K562 (cell line): ENCODE results near the gene STRA6.

Experiments used
- CTCF ChIP-seq, 3 experiments: IDR thresholded peaks in 2 of 3; conservative IDR thresholded peaks in 1 of 3; 2 replicates each; pipeline ENCODE4 v1.5.1; 2011 to 2012; ENCODE audit warnings: low read length in 3 of 3, mild to moderate bottlenecking in 3 of 3, control low read depth in 2 of 3, improper control_type of control experiment in 1 of 3, inconsistent platforms in 1 of 3, low read depth in 1 of 3, mixed read lengths in 1 of 3, moderate library complexity in 1 of 3; ENCODE audit not compliant: insufficient read depth in 2 of 3
- EZH2 ChIP-seq: IDR thresholded peaks from 2 replicates; pipeline ENCODE4 v1.6.1; 2012; ENCODE audit warnings: low read depth, mild to moderate bottlenecking, inconsistent platforms, low read length, borderline replicate concordance
- KAT7 ChIP-seq: sonication (generic); formaldehyde crosslinking; IDR thresholded peaks from 2 replicates; pipeline ENCODE4 v1.8.0; 2022; ENCODE audit warnings: missing genetic modification reagents, mild to moderate bottlenecking, borderline replicate concordance
- KDM5B ChIP-seq: fragments of 200-600 bp; sonication (generic); IDR thresholded peaks from 2 replicates; pipeline ENCODE4 v1.6.1; 2012; ENCODE audit warnings: low read depth, mild to moderate bottlenecking, moderate library complexity, low read length, control low read depth, inconsistent platforms; ENCODE audit not compliant: insufficient replicate concordance
- POLR2A ChIP-seq: fragments of 450-650 bp; conservative IDR thresholded peaks from 2 replicates; pipeline ENCODE4 v1.6.1; 2016
- RB1 ChIP-seq: fragments of 450-650 bp; IDR thresholded peaks from 2 replicates; pipeline ENCODE4 v1.6.1; 2017; ENCODE audit warnings: low read depth, mild to moderate bottlenecking
- TARDBP ChIP-seq: fragments of 450-650 bp; IDR thresholded peaks from 2 replicates; pipeline ENCODE4 v1.6.1; 2016
- ZBTB33 ChIP-seq: sonication (generic); formaldehyde crosslinking; IDR thresholded peaks from 2 replicates; pipeline ENCODE4 v1.8.1; 2023; ENCODE audit warnings: mild to moderate bottlenecking, missing genetic modification reagents
- ZKSCAN8 ChIP-seq: fragments of 200-800 bp; sonication (Bioruptor generic); IDR thresholded peaks from 2 replicates; pipeline ENCODE4 v1.6.1; 2016; ENCODE audit warnings: missing genetic modification characterization, missing compliant biosample characterization
- TF ChIP-seq, protein P1 (sequence below): IDR thresholded peaks from 3 replicates; pipeline ENCODE4 v1.6.1; 2011; ENCODE audit warnings: borderline replicate concordance, mild to moderate bottlenecking, moderate library complexity; ENCODE audit not compliant: insufficient read length; ENCODE audit errors: extremely low read depth
- TF ChIP-seq, protein P2 (sequence below), 2 experiments: fragments of 450-650 bp in 1 of 2; sonication (generic) in 1 of 2; formaldehyde crosslinking; conservative IDR thresholded peaks; 2 replicates each; pipeline versions ENCODE4 v1.4.0 to v1.8.1; 2020 to 2022; ENCODE audit warnings: mild to moderate bottlenecking in 1 of 2, missing genetic modification reagents in 1 of 2
- TF ChIP-seq, protein P3 (sequence below), 3 experiments: fragments of 200-800 bp in 1 of 3; fragments of 250-450 bp in 1 of 3; fragments of 450-650 bp in 1 of 3; sonication (Bioruptor Pico) in 1 of 3; sonication (Bioruptor generic) in 1 of 3; formaldehyde crosslinking in 1 of 3; IDR thresholded peaks; 2 replicates each; pipeline versions ENCODE4 v1.6.1 to v1.8.0; 2016 to 2022; ENCODE audit warnings: mild to moderate bottlenecking in 2 of 3, missing genetic modification characterization in 2 of 3, missing compliant biosample characterization in 1 of 3, moderate library complexity in 1 of 3

DNA sequence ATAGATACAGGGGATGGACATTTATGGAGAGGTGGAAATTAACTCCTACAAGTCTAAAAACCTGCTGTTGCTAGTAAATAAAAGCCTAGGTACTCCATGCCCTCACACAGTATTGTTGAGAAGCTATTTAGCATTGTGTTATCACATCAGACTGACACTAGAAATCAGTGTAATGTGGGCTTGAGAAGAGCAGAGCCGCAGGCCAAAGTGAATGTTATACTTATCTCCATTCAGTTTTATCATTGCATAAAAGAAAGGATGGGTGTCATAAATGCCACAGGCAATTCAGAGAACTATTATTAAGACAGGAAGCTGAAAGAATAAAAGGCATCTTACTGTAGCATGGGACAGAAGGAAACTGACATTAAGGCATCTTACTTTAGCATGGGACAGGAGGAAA lies 42.8 kb downstream of the STRA6 start:
- no peak for TF ChIP-seq POLR2A
- TF ChIP-seq ZKSCAN8 (CRISPR knock-in tag), result no peak
- TF ChIP-seq, protein P1, sequence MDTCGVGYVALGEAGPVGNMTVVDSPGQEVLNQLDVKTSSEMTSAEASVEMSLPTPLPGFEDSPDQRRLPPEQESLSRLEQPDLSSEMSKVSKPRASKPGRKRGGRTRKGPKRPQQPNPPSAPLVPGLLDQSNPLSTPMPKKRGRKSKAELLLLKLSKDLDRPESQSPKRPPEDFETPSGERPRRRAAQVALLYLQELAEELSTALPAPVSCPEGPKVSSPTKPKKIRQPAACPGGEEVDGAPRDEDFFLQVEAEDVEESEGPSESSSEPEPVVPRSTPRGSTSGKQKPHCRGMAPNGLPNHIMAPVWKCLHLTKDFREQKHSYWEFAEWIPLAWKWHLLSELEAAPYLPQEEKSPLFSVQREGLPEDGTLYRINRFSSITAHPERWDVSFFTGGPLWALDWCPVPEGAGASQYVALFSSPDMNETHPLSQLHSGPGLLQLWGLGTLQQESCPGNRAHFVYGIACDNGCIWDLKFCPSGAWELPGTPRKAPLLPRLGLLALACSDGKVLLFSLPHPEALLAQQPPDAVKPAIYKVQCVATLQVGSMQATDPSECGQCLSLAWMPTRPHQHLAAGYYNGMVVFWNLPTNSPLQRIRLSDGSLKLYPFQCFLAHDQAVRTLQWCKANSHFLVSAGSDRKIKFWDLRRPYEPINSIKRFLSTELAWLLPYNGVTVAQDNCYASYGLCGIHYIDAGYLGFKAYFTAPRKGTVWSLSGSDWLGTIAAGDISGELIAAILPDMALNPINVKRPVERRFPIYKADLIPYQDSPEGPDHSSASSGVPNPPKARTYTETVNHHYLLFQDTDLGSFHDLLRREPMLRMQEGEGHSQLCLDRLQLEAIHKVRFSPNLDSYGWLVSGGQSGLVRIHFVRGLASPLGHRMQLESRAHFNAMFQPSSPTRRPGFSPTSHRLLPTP, result no peak
- TF ChIP-seq TARDBP, result no peak
- TF ChIP-seq RB1, result no peak
- TF ChIP-seq, protein P2, sequence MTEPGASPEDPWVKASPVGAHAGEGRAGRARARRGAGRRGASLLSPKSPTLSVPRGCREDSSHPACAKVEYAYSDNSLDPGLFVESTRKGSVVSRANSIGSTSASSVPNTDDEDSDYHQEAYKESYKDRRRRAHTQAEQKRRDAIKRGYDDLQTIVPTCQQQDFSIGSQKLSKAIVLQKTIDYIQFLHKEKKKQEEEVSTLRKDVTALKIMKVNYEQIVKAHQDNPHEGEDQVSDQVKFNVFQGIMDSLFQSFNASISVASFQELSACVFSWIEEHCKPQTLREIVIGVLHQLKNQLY (CRISPR knock-in tag; conservative IDR thresholded peaks at IDR 0.05), result no peak
- TF ChIP-seq, protein P3, sequence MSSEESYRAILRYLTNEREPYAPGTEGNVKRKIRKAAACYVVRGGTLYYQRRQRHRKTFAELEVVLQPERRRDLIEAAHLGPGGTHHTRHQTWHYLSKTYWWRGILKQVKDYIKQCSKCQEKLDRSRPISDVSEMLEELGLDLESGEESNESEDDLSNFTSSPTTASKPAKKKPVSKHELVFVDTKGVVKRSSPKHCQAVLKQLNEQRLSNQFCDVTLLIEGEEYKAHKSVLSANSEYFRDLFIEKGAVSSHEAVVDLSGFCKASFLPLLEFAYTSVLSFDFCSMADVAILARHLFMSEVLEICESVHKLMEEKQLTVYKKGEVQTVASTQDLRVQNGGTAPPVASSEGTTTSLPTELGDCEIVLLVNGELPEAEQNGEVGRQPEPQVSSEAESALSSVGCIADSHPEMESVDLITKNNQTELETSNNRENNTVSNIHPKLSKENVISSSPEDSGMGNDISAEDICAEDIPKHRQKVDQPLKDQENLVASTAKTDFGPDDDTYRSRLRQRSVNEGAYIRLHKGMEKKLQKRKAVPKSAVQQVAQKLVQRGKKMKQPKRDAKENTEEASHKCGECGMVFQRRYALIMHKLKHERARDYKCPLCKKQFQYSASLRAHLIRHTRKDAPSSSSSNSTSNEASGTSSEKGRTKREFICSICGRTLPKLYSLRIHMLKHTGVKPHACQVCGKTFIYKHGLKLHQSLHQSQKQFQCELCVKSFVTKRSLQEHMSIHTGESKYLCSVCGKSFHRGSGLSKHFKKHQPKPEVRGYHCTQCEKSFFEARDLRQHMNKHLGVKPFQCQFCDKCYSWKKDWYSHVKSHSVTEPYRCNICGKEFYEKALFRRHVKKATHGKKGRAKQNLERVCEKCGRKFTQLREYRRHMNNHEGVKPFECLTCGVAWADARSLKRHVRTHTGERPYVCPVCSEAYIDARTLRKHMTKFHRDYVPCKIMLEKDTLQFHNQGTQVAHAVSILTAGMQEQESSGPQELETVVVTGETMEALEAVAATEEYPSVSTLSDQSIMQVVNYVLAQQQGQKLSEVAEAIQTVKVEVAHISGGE (CRISPR knock-in tag; IDR thresholded peaks at IDR 0.05), result no peak
- no peak for TF ChIP-seq KAT7 (CRISPR knock-in tag)
- TF ChIP-seq EZH2, result no peak
- TF ChIP-seq CTCF (IDR thresholded peaks at IDR 0.05 in 2 of 3, conservative IDR thresholded peaks at IDR 0.05 in 1 of 3; ENCODE audit: insufficient read depth in 2 of 3, low read depth in 1 of 3, low read length in 3 of 3), result no peak
- TF ChIP-seq KDM5B, result no peak
- TF ChIP-seq ZBTB33, result no peak
